Measurements from ENCODE around the gene ROBO1.

Gene ROBO1

GRCh38 chr3:79410136-79410535 is 357.7 kb downstream of the ROBO1 start:
- TF ChIP-seq, protein P1, sequence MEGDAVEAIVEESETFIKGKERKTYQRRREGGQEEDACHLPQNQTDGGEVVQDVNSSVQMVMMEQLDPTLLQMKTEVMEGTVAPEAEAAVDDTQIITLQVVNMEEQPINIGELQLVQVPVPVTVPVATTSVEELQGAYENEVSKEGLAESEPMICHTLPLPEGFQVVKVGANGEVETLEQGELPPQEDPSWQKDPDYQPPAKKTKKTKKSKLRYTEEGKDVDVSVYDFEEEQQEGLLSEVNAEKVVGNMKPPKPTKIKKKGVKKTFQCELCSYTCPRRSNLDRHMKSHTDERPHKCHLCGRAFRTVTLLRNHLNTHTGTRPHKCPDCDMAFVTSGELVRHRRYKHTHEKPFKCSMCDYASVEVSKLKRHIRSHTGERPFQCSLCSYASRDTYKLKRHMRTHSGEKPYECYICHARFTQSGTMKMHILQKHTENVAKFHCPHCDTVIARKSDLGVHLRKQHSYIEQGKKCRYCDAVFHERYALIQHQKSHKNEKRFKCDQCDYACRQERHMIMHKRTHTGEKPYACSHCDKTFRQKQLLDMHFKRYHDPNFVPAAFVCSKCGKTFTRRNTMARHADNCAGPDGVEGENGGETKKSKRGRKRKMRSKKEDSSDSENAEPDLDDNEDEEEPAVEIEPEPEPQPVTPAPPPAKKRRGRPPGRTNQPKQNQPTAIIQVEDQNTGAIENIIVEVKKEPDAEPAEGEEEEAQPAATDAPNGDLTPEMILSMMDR (IDR thresholded peaks at IDR 0.05; ENCODE audit: low read depth, low read length): no peak
- H3K4me3 ChIP-seq (ENCODE audit: low read depth, low read length): no peak overlapping the region
- DNase-seq (ENCODE audit: low read depth, low spot score): no peak
- in situ Hi-C loops (cut with HindIII; ENCODE audit: low sequenced_read_pairs): no loop called here

DNA sequence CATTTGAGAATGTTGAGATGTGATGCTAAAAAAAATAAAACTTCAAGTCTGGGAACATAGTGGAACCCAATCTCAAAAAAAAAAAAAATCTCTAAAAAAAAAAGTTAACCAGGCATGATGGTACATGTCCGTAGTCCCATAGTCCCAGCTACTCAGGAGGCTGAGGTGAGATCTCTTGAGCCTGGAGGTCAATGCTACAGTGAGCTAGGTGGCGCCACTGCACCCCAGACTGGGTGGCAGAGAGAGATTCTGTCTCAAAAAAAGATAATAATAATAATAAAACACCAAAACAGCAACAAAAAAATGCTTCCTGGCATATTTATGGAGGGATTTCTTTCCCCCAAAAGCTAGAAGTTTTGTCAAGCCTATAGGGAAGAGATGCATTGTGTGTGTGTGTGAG is 361.6 kb downstream of the ROBO1 start:
- in situ Hi-C loops (cut with HindIII; ENCODE audit: low sequenced_read_pairs): no loop called here
- no peak overlapping the region for H3K4me3 ChIP-seq (ENCODE audit: low read depth, low read length)
- DNase-seq (ENCODE audit: low read depth, low spot score): no peak
- TF ChIP-seq, protein P1 (IDR thresholded peaks at IDR 0.05; ENCODE audit: low read depth, low read length): peak; percentile 29

DNA sequence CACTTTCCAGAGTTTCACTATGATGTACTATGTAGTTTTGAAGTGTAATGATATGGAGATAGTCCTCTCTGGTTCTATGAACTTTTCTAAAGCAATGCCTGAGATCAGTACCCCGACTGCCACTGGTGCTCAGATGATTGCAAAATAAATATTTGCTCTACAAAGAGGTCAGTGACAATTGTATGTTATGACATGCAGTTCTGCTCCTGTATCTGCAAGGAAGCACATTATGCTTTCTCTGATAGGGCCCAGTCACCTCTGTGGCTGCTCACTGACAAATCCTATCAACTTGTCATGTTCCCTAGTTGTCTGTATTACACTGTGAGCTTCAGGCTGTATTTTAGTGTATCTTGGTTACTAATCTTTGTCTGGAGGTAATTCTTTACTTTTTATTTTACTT is 362.6 kb downstream of the ROBO1 start:
- no peak overlapping the region for H3K4me3 ChIP-seq (ENCODE audit: low read depth, low read length)
- in situ Hi-C loops (cut with HindIII; ENCODE audit: low sequenced_read_pairs): no loop called here
- no peak for DNase-seq (ENCODE audit: low read depth, low spot score)
- TF ChIP-seq, protein P1 (IDR thresholded peaks at IDR 0.05; ENCODE audit: low read depth, low read length): no peak

- H3K4me3 ChIP-seq (ENCODE audit: low read depth, low read length): no peak overlapping the region
- TF ChIP-seq, protein P1 (IDR thresholded peaks at IDR 0.05; ENCODE audit: low read depth, low read length): no peak
- in situ Hi-C loops (cut with HindIII; ENCODE audit: low sequenced_read_pairs): no loop called here
- no peak for DNase-seq (ENCODE audit: low read depth, low spot score)
These were observed 371.2 kb downstream of the ROBO1 start for GRCh38 chr3:79396595-79396994.

GRCh38 chr3:79392479-79392878 is 375.3 kb downstream of the ROBO1 start:
- H3K4me3 ChIP-seq (ENCODE audit: low read depth, low read length): no peak overlapping the region
- in situ Hi-C loops (cut with HindIII; ENCODE audit: low sequenced_read_pairs): no loop called here
- DNase-seq (ENCODE audit: low read depth, low spot score): peak; percentile 20
- TF ChIP-seq, protein P1 (IDR thresholded peaks at IDR 0.05; ENCODE audit: low read depth, low read length): no peak

GRCh38 chr3:79390352-79390751 is 377.4 kb downstream of the ROBO1 start:
- in situ Hi-C loops (cut with HindIII; ENCODE audit: low sequenced_read_pairs): no loop called here
- TF ChIP-seq, protein P1 (IDR thresholded peaks at IDR 0.05; ENCODE audit: low read depth, low read length): no peak
- no peak for DNase-seq (ENCODE audit: low read depth, low spot score)
- H3K4me3 ChIP-seq (ENCODE audit: low read depth, low read length): no peak overlapping the region

DNA sequence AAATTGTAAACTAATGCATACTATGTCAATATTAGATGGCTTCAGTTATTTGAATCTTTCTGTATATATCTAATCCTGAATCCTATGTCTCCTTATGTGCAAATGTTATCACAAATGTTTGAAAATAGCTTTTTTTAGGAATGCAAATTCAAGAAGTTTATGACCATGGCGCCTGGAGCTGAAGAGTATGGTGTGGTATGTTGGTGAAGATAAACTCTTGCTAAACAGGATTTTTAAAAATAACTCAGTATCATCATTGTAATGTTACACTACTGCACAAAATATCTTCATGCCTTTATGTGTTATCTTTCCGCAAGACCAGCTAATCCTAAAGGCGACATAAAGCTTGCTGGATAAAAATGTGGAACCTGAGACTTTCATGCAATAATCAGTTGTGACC is 382.6 kb downstream of the ROBO1 start:
- no peak overlapping the region for H3K4me3 ChIP-seq (ENCODE audit: low read depth, low read length)
- TF ChIP-seq, protein P1 (IDR thresholded peaks at IDR 0.05; ENCODE audit: low read depth, low read length): no peak
- no peak for DNase-seq (ENCODE audit: low read depth, low spot score)
- in situ Hi-C loops (cut with HindIII; ENCODE audit: low sequenced_read_pairs): no loop called here
